H9 (cell line): ENCODE measurements around the gene TPRN. TPM values are rescaled to one million over a fixed set of nuclear protein-coding genes. Genes with fewer than 3 reads are reported as not detected.

Experiments
- DNase-seq: peaks from one replicate; pipeline ENCODE4 v3.0.0-alpha.2; 2017
- H2AFZ ChIP-seq: one replicate; pipeline ENCODE4 v1.6.1; 2013; ENCODE audit warnings: mild to moderate bottlenecking, low read length, control low read depth, moderate library complexity
- H2AK5ac ChIP-seq: 2 replicates; pipeline ENCODE4 v1.6.1; 2013; ENCODE audit warnings: low read length, control low read depth, mixed read lengths; ENCODE audit not compliant: insufficient read length
- H2BK120ac ChIP-seq: one replicate; pipeline ENCODE4 v1.6.1; 2013; ENCODE audit warnings: low read depth, mild to moderate bottlenecking, low read length, control low read depth, inconsistent platforms; ENCODE audit not compliant: poor library complexity, severe bottlenecking
- H2BK12ac ChIP-seq: 2 replicates; pipeline ENCODE4 v1.6.1; 2013; ENCODE audit warnings: low read length, control low read depth, mixed read lengths, low read depth; ENCODE audit not compliant: insufficient read length
- H2BK15ac ChIP-seq: 2 replicates; pipeline ENCODE4 v1.6.1; 2013; ENCODE audit warnings: low read depth, low read length, control low read depth
- H2BK20ac ChIP-seq: one replicate; pipeline ENCODE4 v1.6.1; 2013; ENCODE audit warnings: low read depth, mild to moderate bottlenecking, low read length, control low read depth, inconsistent platforms; ENCODE audit not compliant: poor library complexity, severe bottlenecking
- H2BK5ac ChIP-seq: 2 replicates; pipeline ENCODE4 v1.6.1; 2013; ENCODE audit warnings: low read length, control low read depth, mixed read lengths; ENCODE audit not compliant: insufficient read length
- H3K14ac ChIP-seq: 2 replicates; pipeline ENCODE4 v1.6.1; 2013; ENCODE audit warnings: low read length, control low read depth; ENCODE audit not compliant: insufficient read depth
- H3K18ac ChIP-seq: 2 replicates; pipeline ENCODE4 v1.6.1; 2013; ENCODE audit warnings: low read depth, mild to moderate bottlenecking, mixed read lengths, low read length, control low read depth; ENCODE audit not compliant: insufficient read length
- H3K23ac ChIP-seq: 2 replicates; pipeline ENCODE4 v1.6.1; 2013; ENCODE audit warnings: low read length, control low read depth, mixed read lengths, low read depth; ENCODE audit not compliant: insufficient read length
- H3K23me2 ChIP-seq: 2 replicates; pipeline ENCODE4 v1.6.1; 2013; ENCODE audit warnings: low read depth, mild to moderate bottlenecking, mixed read lengths, low read length, control low read depth; ENCODE audit not compliant: insufficient read length, poor library complexity, severe bottlenecking
- H3K27ac ChIP-seq: 2 replicates; pipeline ENCODE4 v1.5.1; 2013; ENCODE audit warnings: low read length, control low read depth, mixed read lengths, low read depth; ENCODE audit not compliant: insufficient read length
- H3K27me3 ChIP-seq: 2 replicates; pipeline ENCODE4 v1.6.1; 2013; ENCODE audit warnings: low read length, control low read depth, inconsistent platforms; ENCODE audit not compliant: insufficient read depth
- H3K4ac ChIP-seq: 2 replicates; pipeline ENCODE4 v1.6.1; 2013; ENCODE audit warnings: low read depth, mild to moderate bottlenecking, control low read depth, inconsistent platforms, low read length, moderate library complexity
- H3K4me1 ChIP-seq: 2 replicates; pipeline ENCODE4 v1.6.1; 2013; ENCODE audit warnings: low read length, control low read depth, inconsistent platforms; ENCODE audit not compliant: insufficient read depth
- H3K4me2 ChIP-seq: 2 replicates; pipeline ENCODE4 v1.6.1; 2013; ENCODE audit warnings: low read length, control low read depth, mixed read lengths; ENCODE audit not compliant: insufficient read length, insufficient read depth
- H3K56ac ChIP-seq: 2 replicates; pipeline ENCODE4 v1.6.1; 2013; ENCODE audit warnings: low read depth, mild to moderate bottlenecking, mixed read lengths, low read length, control low read depth; ENCODE audit not compliant: insufficient read length
- H3K79me1 ChIP-seq: 2 replicates; pipeline ENCODE4 v1.6.1; 2013; ENCODE audit warnings: low read depth, mild to moderate bottlenecking, moderate library complexity, low read length, control low read depth, inconsistent platforms; ENCODE audit not compliant: insufficient read depth, poor library complexity, severe bottlenecking
- H3K79me2 ChIP-seq: 2 replicates; pipeline ENCODE4 v1.6.1; 2013; ENCODE audit warnings: low read length, control low read depth, inconsistent platforms; ENCODE audit not compliant: insufficient read depth
- H3K9ac ChIP-seq: 2 replicates; pipeline ENCODE4 v1.6.1; 2013; ENCODE audit warnings: low read length, control low read depth, mixed read lengths; ENCODE audit not compliant: insufficient read length; ENCODE audit errors: extremely low read depth
- H3K9me3 ChIP-seq: one replicate; pipeline ENCODE4 v1.6.1; 2013; ENCODE audit warnings: low read depth, low read length, inconsistent platforms; ENCODE audit not compliant: control insufficient read depth
- H3T11ph ChIP-seq: one replicate; pipeline ENCODE4 v1.6.1; 2013; ENCODE audit warnings: mild to moderate bottlenecking, low read length, control low read depth, inconsistent platforms
- H4K20me1 ChIP-seq: one replicate; pipeline ENCODE4 v1.6.1; 2013; ENCODE audit not compliant: control insufficient read depth, insufficient read length, insufficient read depth
- H4K5ac ChIP-seq: 2 replicates; pipeline ENCODE4 v1.6.1; 2013; ENCODE audit warnings: low read depth, mild to moderate bottlenecking, mixed read lengths, low read length, control low read depth; ENCODE audit not compliant: insufficient read length
- H4K8ac ChIP-seq: replicated peaks from 2 replicates; pipeline ENCODE4 v1.6.1; 2013; ENCODE audit warnings: low read length, control low read depth, mixed read lengths, low read depth; ENCODE audit not compliant: insufficient read length
- H4K91ac ChIP-seq: 2 replicates; pipeline ENCODE4 v1.6.1; 2013; ENCODE audit warnings: low read depth, mild to moderate bottlenecking, moderate library complexity, mixed read lengths, low read length, control low read depth; ENCODE audit not compliant: insufficient read length
- H3K27ac Mint-ChIP-seq, 3 experiments: 2 replicates in 2 of 3; 3 replicates in 1 of 3; pipeline ENCODE4 v1.8.0; 2020 to 2021; ENCODE audit warnings: mixed read lengths in 3 of 3, mild to moderate bottlenecking in 1 of 3, moderate library complexity in 1 of 3
- H3K27me3 Mint-ChIP-seq: 2 replicates; pipeline ENCODE4 v1.8.0; 2021; ENCODE audit warnings: low read depth, mild to moderate bottlenecking, moderate library complexity, mixed read lengths
- H3K36me3 Mint-ChIP-seq, 3 experiments: 2 replicates in 2 of 3; 3 replicates in 1 of 3; pipeline ENCODE4 v1.8.0; 2020 to 2021; ENCODE audit warnings: low read depth in 3 of 3, mixed read lengths in 3 of 3; ENCODE audit not compliant: insufficient read depth in 1 of 3
- H3K4me1 Mint-ChIP-seq, 2 experiments: 2 replicates each; pipeline ENCODE4 v1.8.0; 2020; ENCODE audit warnings: mixed read lengths in 2 of 2
- H3K4me3 Mint-ChIP-seq, 2 experiments: 2 replicates in 1 of 2; 3 replicates in 1 of 2; pipeline ENCODE4 v1.8.0; 2020 to 2021; ENCODE audit warnings: mild to moderate bottlenecking in 2 of 2, mixed read lengths in 2 of 2, moderate library complexity in 1 of 2
- H3K9me3 Mint-ChIP-seq, 2 experiments: 2 replicates in 1 of 2; 3 replicates in 1 of 2; pipeline ENCODE4 v1.8.0; 2020; ENCODE audit warnings: mild to moderate bottlenecking in 2 of 2, mixed read lengths in 2 of 2, moderate library complexity in 1 of 2
- CTCF ChIP-seq: fragments of 200-600 bp; sonication (generic); conservative IDR thresholded peaks from 3 replicates; pipeline ENCODE4 v1.8.0; 2021; ENCODE audit warnings: antibody characterized with exemption, mild to moderate bottlenecking
- WGBS: extraction: QIAGEN DNeasy Blood & Tissue Kit; methylation state at CpG from one replicate; pipeline ENCODE4 v1.1.7; 2013; ENCODE audit warnings: missing lambda C conversion rate, low lambda C conversion rate, mixed read lengths; ENCODE audit not compliant: insufficient read length; ENCODE audit errors: extremely low coverage; 5-methylcytosine and 5-hydroxymethylcytosine counted together
- total RNA-seq: library from RNA; stranded (reverse); gene quantifications from 2 replicates; pipeline ENCODE4 v1.2.1, GENCODE V29; 2021

TPRN gene
- total RNA-seq, 1 experiment from 2014 or later: 30.7 TPM

GRCh38 chr9:137228506-137228967, 28.0 kb upstream of the TPRN start:
- no peak overlapping the region for H2BK20ac ChIP-seq
- H3K23me2 ChIP-seq: peaks cover 9% of the 10 kb centered on the region
- Mint-ChIP-seq H3K27ac (no peak overlapping the region), H3K36me3 (no peaks in the 10 kb centered on the region), H3K4me1 (peaks cover 2 to 3% of the 10 kb centered on the region in 2 experiments), H3K4me3 (no peak overlapping the region), H3K27me3 (no peaks in the 10 kb centered on the region; the same call in 1 of the 2 replicates), H3K9me3 (no peaks in the 10 kb centered on the region)
- H3K18ac ChIP-seq: no peak overlapping the region
- no peak overlapping the region for H3K56ac ChIP-seq
- no peak overlapping the region for H2BK120ac ChIP-seq
- H3K4me1 ChIP-seq: no peaks in the 10 kb centered on the region
- no peaks in the 10 kb centered on the region for H3K27me3 ChIP-seq
- H3K14ac ChIP-seq: no peak overlapping the region
- DNase-seq: no peak
- H3T11ph ChIP-seq: no peak overlapping the region
- no peak overlapping the region for H2BK5ac ChIP-seq
- H2AFZ ChIP-seq: no peak overlapping the region
- no peak overlapping the region for H3K27ac ChIP-seq
- H3K23ac ChIP-seq: no peak overlapping the region
- H2BK12ac ChIP-seq: no peak overlapping the region
- no peaks in the 10 kb centered on the region for H3K9me3 ChIP-seq
- no peak overlapping the region for H4K8ac ChIP-seq
- H2AK5ac ChIP-seq: no peak overlapping the region
- H3K4ac ChIP-seq: no peak overlapping the region
- H3K9ac ChIP-seq: no peak overlapping the region
- no peak for TF ChIP-seq CTCF
- H4K91ac ChIP-seq: no peak overlapping the region
- H3K79me2 ChIP-seq: no peaks in the 10 kb centered on the region
- H2BK15ac ChIP-seq: no peak overlapping the region
- no peaks in the 10 kb centered on the region for H4K20me1 ChIP-seq
- H4K5ac ChIP-seq: no peak overlapping the region
- no CpG with 5 or more reads among the region's 29 CpGs for WGBS
- no peaks in the 10 kb centered on the region for H3K79me1 ChIP-seq
- no peak overlapping the region for H3K4me2 ChIP-seq
